Ramos (cell line): Measurements from ENCODE around the gene PLCB2.

Source experiments
- in situ Hi-C: fragments of 300-500 bp; cut with MboI; formaldehyde crosslinking; loops from one replicate; pipeline ENCODE4 v1.14.3; 2022; ENCODE audit warnings: low sequenced_read_pairs; ENCODE audit not compliant: unreplicated experiment

PLCB2 gene

DNA sequence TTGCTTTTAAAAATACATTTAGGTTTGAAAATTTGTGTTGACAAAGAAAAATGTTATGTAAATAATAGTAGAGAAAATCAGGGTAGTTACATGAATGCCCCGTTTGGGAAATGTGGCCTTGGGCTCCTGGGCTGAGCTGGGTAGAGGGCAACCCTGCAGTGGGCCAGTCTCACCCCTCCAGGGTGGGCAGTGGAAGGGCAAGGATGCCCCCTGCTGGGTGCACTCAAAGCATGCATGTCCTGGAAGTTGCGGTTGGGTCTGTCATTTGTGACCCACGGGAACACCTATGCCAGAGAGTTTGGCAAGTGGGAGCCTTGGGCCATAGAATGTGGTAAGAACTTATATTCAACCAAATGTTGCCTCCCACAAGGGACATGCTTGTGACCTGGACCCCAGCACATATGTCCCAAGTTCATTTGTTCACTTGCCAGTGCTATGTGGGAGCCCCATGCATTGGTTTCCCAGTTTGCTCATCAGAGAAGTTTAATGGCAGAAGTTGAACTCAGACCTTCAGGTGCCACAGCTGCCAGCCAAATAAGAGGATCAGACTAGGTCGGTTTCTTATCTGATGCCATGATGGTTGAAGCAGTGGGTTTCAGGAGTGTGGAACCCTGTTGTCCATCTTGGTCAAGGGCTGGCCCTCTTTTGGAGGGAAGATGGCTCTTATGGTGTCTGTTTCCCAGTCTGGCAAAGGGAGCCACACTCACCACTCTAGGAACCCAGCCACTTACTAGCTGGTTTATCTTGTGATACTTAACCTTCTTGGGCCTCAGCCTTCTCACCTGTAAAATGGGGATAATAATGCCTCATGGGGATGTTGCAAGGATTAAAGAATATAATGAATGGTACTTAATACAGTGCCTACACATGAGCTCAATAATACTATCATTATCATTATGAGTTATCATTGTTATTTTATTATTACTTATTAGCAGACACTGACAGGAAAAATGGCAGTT, 2.5 kb upstream of the PLCB2 start:
- in situ Hi-C loops: no loop called here

DNA sequence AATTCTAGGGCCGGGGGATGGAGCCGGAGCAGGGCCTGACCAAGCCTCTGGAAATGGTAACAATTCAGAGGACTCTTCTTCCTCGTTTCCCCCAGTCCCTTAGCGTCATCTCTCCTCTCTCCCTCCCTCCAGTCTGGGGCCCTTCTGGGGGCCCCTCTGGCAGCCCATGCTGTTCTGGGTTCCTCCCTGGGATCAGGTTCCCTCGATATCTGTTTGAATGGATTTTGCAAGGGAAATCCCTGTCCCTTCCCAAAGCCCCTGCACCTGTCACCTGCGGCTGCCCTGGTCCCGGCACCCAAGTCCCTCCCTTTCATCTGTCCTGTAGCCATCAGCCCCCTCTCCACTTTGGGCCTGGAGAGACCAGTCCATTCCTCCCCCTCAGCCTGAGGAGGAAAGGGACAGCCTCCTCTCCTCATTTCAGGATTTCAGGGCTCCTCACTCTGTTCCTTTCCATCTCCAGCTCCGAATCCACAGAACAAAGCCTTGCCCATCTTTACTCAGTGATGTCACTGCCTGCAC, 1.7 kb upstream of the PLCB2 start:
- in situ Hi-C loops: no loop called here

DNA sequence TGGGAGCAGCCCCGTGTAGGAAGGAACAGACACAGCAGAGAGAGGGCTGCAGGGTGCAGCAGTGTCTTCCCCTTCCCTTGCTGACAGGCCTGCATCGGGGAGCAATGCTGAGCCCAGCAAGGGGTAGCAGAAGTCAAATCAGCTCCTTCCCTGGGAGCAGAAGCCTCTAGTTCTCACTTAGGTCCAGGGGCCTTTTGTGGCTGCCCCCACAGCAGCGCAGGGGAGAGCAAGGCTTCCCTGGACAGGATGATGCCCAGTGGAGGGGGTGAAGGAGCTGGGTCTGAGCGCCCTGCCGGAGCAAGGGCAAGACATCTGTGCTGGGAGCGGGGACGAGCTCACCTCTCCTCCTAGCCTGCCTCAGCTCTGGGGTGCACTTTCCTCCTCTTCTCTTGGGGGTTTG, 827 bp downstream of the PLCB2 start:
- in situ Hi-C loops: no loop called here

DNA sequence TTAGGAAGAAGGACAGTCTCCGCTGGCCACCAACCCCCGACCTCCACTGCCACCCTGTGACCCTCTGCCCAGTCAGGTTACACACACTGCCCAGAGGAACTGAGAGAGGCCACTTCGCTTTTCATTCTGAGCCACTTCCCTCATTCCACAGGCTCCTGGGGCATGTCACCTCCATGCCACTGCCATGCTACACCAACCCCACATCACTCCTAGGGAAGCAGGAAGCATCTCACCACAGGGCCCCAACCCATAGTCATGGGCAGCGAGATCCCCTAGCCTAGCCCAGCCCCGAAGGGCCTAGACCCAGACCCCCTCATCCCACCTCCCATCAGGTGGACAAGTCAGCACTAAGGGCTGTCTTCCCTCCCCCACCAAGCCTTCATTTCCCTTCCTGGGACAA, 1.4 kb downstream of the PLCB2 start:
- in situ Hi-C loops: no loop called here

DNA sequence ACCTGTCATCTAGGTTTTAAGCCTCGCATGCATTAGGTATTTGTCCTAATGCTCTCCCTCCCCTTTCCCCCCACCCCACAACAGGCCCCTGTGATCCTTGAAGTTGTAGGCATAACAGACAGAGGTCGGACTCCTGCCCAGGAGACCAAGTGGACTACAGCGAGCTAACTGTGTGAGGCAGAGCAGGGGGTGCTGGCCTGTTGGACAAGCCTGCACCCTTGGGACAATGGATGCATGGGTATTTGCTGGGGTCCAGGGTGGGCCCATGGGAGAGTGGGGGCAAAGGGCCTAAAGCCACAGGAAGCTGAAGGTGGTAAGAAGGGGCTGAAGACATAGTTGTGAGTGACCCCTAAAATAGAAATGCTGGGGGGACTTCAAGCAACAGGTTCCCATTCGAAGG, 2.5 kb downstream of the PLCB2 start:
- in situ Hi-C loops: no loop called here

DNA sequence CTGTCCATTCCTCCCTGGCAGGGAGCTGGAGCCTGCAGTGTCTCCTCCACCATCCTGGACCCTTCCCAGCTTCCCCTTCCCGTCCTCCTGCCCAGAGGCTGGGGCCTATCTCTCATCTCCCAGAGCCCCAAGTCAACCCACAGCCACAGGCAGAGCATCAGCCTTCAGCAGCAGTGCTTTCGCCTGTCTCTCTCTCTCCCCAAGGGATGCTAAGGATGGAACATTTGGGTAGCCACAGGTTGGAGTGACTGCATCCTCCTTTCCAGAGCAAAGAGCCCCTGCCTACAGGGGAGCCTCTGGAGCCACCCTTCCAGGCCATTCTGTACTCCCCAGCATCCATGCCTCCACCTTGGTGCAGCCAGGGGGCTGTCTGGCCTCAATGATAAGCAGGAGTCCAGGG, 4.2 kb downstream of the PLCB2 start:
- in situ Hi-C loops: no loop called here

DNA sequence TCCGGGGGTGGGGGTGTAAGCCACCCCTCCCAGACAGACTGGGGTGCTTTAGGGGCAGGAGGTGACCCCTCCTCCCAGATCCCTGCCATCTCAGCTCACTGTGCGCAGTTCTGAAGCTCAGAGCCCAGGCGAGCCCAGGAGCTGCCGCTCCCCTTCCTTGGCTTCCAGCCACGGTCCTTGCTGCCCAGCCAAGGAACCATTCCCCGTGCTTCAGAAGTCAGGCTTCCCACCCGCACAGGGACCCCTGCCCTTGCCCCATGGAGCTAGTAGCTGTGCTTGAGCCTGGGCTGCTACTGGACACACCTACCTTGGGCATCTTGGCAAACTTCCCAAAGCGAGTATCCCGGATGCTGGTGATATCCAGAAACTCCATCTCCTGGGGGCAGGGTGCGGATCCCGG, 4.8 kb downstream of the PLCB2 start:
- in situ Hi-C loops: no loop called here

DNA sequence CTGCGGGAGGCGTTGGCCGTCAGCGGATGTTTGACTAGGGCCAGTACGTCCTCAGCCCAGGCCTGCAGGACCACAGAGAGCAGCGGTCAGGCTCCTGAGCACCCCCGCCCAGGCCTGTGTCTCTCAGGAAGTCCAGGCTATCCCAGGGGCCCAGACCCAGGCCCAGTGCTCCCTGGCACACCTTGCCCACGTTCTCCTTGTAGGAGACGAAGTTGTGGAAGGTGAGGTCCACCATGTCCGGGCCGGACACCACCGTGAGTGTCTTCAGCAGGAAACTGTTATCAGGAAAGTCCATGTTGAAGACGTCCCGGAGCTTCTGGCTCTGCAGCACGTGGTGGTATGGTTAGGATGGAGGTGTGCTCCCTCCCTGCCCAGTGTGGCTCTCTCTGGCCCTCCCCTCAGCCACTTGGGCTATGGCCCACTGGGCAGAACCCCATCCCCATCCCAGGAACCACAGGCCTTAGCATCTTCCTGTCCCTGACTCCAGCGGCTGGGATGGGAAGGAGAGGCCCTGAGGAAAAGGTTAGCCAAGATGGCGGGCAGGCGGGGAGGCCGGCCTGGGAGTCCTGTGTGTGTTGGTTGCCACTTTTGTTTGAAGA, 5.3 kb downstream of the PLCB2 start:
- in situ Hi-C loops: no loop called here

DNA sequence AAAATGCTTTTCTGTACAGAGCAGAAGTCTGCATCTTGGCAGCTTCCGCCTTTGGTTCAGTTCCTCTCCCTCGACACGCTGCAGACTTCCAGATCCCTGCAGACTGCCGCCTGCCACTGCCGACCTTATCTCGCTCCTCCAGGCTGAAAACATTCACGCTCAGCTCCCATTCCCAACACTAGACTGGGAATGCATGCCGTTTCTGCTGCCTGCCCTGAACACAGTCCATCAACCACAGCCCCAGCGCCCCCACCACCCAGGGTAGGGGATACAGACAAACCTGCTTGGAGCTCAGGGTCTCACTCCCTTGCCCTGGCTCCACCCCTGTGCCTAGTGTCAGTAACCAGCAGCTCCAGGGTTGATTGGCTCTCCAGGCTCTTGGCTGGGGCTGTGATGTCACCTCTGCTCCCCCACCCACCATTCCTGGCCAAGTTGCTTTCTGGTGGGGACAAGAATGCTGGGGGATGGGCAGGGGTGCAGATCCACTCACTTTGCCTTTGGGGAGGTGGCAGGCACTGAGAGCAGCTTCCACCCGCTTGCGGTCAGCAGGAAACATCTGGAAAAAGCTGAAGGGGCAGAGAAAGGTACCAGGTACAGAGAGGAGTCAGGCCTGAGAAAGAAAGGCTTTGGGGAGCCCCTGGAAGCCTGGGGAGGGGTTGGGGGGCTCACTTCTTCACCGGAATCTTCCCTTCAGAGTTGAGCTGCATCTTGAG, 6.1 kb downstream of the PLCB2 start:
- in situ Hi-C loops: no loop called here

DNA sequence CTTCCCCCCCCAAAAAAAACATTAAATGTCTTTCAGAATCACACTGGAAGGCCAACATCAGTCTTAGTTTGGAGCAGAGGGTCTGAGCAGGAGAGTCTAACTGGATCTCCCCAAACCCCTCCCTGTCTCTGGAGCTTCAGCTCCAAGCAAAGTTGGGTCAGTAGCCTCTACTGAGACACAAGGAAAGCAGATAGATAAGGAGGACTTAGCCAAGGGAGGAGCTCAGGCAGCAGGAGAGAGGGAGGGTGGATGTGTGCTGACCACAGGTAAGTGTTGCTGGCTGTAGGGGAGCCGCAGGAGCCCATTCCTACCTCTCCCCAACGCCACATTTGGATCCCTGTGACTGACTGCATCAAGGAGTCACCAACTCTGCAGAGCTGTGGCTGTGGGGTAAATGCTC, 7.0 kb downstream of the PLCB2 start:
- in situ Hi-C loops: no loop called here

DNA sequence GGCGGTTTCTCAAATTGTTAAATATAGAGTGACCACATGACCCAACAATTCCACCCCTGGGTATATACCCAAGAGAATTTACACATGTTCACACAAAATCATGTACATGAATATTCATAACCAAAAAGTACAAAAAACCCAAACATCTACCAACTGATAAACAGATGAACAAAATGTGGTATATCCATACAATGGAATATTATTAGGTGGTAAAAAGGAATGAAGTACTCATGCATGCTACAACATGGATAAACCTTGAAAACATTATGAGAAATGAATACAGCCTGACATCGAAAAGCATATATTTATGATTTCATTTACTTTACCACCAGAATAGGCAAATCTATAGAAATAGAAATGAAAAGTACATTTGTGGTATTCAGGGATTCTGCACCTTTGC, 7.4 kb downstream of the PLCB2 start:
- in situ Hi-C loops: no loop called here

DNA sequence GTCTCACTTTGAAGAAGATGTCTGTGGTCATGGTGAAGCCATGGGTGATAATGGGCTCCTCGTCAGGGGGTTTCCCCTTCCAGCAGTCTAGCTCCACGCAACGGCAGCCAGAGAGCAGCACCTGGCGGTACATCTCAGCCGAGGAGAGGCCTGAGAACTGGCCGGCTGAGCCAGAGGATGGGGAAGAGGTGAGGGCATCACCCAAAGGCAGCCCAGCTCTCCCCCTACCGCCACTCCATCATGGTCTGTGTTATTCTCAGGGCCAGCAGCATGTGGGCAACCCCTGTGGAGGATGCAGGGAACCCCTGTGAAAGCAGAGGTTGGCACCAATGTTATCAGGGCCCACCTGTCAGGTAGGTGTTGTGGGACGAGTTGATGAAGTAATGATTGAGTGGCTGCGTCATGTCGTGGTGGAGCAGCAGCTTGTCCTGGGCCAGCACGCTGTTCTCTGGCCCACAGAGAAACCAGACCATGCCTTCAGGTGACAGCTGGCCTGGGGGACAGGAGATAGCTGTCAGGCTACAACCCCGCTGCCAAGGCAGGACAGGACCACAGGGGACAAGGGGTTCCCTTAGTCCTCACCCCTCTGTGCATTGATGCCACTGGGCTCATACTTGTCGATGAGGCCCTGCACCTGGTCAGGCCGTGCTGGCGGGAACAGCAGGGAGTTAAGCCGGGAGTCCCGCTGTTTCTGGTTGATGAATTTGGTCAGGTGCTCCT, 9.4 kb downstream of the PLCB2 start:
- in situ Hi-C loops: no loop called here

DNA sequence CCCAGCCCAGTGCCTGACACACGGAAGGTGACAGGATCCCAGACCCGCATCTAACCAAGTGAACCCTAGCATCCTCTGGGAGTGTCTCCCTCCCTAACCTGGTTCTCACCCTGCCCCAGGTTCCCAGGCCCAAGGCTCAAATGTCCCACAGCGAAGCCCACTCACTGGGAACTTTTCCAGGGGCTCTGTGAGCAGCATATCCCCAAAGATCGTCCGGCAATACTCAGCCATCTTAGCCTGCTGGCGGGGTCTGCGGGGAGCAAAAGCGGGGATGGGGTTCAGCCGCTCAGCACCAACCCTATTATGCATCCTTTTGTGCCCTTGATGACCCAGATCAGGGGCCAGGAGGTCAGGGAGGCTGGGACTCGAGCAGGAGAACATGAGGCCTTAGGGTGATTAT, 10.4 kb downstream of the PLCB2 start:
- in situ Hi-C loops: no loop called here

DNA sequence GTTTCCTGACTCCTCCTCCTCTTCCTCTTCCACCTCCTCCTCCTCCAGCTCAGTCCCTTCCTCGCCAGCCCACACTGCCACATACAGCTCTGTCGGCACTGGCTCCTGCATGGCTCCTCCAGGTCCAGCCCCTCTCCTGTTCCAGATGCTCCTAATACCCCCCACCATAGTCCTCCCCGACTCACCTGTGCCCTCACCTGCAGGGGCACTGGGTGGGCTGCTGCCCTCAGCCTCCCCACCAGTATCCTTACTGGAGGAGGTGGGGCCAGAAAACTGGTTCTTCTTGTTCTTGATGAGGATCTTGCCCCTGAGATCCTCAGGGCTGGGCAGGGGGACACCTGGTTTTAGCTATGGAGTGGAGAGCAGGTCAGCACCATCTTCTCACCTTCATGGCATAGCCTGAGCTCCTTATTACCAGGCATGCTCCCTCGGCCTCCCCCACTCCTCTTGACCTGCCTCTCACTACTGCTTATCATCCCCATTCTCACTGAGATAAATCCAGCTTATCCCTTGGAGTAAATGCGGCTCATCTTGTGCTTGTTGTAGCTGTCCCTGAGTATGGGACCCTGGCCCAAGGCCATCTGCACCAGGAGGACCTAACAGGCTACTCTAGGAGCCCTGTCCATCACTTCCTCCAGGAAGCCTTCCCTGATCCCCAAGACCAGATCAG, 11.0 kb downstream of the PLCB2 start:
- in situ Hi-C loops: no loop called here

DNA sequence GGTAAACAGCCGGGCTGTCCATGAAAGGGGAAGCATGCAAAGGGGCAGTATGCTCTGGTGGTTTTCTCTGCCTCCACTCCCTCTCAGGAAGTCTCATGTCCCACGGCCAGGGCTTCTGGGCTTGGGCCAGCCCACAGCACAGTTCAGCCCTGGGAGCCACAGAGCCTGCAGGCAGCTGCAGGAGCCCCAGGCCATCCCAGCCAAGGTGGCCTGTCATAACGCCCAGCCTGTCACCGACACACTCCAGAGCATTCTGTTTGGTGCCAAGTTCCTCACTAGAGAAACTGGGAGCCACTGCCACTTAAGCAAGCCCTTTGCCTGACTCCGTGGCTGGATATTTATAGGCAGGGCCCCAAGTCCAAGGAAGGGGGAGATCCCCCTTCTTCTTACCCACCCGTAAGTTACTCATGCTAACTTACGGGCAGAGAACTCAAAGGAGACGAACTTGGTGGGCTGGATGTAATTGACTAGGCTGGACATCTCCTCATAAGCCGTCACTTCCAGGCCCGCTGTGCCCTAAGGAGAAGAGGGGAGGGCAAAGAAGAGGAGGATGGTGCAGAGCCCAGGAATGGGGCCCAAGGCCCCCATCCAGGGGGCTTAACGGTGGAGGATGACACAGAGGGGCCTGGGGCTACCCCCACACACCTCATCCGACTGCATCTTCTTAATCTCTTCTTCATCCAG, 11.7 kb downstream of the PLCB2 start:
- in situ Hi-C loops: no loop called here

DNA sequence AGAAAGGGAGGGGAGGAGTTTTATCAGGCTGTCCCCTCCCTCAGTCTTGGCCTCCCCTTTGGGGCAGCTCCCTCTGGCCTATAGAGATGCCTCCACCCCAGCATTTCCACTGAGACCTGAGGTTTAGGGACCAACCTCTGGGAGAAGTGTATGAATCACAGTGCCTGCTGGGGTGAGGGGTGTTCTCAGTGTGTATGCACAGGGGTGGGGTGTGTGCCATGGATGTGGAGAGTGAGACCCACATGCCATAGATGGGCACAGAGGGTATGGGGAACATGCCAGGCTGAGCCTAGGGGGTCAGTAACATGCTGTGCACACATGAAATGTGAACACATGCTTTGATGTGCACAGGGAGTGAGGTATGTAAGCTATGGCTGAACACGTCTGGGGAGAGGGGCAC, 12.4 kb downstream of the PLCB2 start:
- in situ Hi-C loops: no loop called here

DNA sequence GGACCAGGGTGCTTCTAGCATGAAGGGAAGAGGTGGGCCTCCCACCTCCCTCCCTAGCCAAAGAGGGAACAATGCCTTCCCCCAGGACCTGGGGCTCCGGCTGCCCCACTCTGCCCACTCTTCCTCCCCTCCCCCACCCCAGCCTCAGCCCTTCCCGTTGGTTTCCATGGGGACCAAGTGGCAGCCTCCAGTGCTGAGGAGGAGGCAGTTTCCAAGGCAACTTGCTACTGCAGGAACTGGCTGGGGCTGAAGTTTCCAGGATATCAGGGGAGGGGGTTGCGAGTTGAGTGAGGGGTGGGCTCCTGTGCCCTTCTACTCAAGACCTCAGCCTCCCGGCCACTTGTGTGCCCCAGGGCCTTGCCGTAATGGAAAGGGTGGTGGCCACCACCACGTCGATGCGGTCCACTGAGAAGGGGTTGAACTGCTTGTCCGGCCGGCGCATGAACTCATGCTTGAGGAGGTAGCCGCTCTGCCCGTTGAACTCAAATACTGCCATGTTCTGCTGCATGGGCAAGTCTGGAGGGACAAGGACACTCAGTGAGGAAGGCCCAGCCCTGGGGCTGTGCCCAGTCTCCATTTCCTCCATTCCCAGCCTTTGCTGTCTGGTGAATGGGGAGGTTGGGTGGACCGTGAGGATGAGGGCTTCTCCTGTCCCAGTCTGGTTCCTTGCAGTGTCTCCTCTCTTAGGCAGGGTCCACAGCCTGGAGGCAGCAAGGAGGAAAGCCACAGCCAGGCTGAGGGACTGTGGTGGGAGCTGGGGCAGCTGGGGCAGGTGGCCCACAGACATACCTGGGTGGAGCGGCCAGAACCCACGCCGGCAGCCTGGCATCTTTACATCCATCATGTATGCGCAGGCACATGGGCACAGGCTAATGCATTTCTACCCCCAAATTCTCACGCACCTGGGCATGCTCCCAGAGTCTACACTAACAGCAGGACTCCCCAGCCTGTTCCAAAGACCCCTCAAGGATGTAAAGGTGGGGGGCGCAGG, 13.5 kb downstream of the PLCB2 start:
- in situ Hi-C loops: no loop called here

DNA sequence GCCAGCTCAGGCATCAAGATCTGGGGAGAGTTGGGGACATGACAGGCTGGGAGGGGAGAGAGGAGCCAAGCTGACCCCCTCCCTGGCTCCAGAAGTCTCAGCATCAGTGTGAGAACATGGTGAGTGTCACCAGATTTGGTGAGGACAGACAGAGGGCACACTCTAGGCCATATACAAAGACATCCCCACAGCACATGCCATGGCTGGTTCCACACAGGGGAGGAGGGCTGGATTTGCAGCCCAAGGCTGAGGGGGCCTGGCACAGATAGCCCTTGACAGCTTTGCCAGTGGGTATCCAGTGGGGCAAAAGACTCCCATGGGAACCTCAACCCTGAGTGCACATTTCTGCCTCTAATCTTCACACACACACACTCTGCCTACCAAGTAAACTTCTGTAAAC, 14.7 kb downstream of the PLCB2 start:
- in situ Hi-C loops: no loop called here
